22Rv1 (cell line): ENCODE results near the gene PLPP7.
"Not testable (repeated sequence)": the region's sequence is repeated elsewhere in the genome, so short reads cannot be mapped to it uniquely, and the experiment has no call there.

Experiments used
- H3K27ac ChIP-seq: fragments of 450-650 bp; 2 replicates; pipeline ENCODE4 v1.5.1; 2017
- ZFX ChIP-seq: fragments of 450-650 bp; IDR thresholded peaks from 2 replicates; pipeline ENCODE4 v1.6.1; 2017; ENCODE audit warnings: antibody characterized with exemption, borderline replicate concordance
- TF ChIP-seq, protein P1 (sequence below): fragments of 450-650 bp; IDR thresholded peaks from 2 replicates; pipeline ENCODE4 v1.5.1; 2017; ENCODE audit warnings: mild to moderate bottlenecking

Gene PLPP7

DNA sequence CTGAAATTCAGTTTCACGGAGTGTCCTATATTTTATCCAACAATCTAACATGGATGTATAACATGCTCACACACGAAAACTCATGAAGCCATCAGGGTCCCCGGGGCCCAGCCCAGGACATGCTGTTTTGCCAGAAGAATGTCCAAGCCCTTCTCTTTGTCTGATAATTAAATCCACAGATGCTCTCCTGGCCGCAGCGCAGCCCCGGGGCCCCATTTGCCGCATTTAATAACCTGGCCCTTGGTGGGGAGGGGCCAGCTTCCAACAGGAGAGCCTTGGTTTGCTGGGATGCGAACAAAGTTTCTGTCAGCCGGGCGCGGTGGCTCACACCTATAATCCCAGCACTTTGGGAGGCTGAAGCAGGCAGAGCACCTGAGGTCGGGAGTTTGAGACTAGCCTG, 30.0 kb downstream of the PLPP7 start:
- H3K27ac ChIP-seq = no peak overlapping the region
- no peak for TF ChIP-seq ZFX
- TF ChIP-seq, protein P1, sequence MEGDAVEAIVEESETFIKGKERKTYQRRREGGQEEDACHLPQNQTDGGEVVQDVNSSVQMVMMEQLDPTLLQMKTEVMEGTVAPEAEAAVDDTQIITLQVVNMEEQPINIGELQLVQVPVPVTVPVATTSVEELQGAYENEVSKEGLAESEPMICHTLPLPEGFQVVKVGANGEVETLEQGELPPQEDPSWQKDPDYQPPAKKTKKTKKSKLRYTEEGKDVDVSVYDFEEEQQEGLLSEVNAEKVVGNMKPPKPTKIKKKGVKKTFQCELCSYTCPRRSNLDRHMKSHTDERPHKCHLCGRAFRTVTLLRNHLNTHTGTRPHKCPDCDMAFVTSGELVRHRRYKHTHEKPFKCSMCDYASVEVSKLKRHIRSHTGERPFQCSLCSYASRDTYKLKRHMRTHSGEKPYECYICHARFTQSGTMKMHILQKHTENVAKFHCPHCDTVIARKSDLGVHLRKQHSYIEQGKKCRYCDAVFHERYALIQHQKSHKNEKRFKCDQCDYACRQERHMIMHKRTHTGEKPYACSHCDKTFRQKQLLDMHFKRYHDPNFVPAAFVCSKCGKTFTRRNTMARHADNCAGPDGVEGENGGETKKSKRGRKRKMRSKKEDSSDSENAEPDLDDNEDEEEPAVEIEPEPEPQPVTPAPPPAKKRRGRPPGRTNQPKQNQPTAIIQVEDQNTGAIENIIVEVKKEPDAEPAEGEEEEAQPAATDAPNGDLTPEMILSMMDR = no peak

DNA sequence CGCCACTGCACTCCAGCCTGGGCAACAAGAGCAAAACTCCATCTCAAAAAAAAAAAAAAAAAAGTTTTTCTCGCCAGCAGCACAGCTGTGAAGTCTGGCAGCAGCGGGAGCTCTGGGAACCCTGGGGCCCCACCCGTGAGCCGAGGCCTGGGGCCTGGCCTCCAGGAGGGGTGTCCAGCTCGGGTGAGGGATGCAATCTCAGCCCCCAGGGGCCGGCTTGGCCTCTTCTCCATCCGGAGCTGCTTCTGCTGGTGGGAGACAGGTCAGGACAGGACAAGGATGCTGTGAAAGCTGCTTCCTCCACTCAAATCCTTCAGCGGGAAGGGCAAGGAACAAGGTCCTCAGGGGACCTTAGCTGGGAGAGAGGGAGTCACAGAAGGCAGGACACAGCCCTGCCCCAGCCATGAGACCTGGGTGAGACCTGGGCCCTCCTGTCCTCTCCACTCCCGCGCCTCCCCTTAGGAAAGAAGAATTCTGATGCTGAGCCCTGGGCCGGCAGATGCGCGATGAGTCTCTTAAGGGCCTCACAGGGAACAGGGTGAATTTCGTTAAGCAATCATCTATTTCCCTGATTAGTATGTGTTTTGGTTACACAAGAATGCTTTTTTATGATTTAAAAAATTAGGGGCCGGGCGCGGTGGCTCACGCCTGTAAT, 30.6 kb downstream of the PLPP7 start:
- no peak overlapping the region for H3K27ac ChIP-seq
- TF ChIP-seq, protein P1 = no peak
- no peak for TF ChIP-seq ZFX

GRCh38 chr9:131323629-131324028, 34.1 kb downstream of the PLPP7 start:
- TF ChIP-seq, protein P1 = no peak
- no peak for TF ChIP-seq ZFX
- H3K27ac ChIP-seq = no peak overlapping the region

GRCh38 chr9:131324736-131325679, 35.5 kb downstream of the PLPP7 start:
- TF ChIP-seq ZFX = no peak
- TF ChIP-seq, protein P1 = no peak
- no peak overlapping the region for H3K27ac ChIP-seq

DNA sequence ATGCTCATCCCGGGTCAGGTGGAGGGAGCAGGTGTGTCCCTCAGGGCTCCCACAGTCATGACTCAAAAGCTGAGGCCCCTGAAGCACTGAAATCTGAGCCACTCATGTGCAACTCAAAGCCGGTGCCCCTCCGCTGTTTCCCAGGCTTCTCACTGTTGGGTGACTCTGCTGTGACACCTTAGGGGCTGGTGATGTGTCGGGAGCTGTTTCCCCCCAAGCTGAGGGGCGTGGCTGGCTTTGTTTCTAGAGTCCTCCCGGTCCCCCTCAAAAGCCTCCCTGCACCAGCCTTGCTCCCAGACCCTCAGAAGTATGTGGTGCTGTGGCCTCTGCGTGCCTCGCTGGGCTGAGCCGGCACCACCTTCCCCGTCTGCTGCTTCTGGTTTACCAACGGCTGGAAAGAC, 39.7 kb downstream of the PLPP7 start:
- TF ChIP-seq, protein P1 = no peak
- no peak for TF ChIP-seq ZFX

GRCh38 chr9:131330814-131331600, 41.5 kb downstream of the PLPP7 start:
- no peak for TF ChIP-seq ZFX
- TF ChIP-seq, protein P1 = no peak
- H3K27ac ChIP-seq = no peak overlapping the region

More for the DNA sequence above, 39.7 kb downstream of the PLPP7 start:
- H3K27ac ChIP-seq = no peak overlapping the region

- H3K27ac ChIP-seq = not testable (repeated sequence)
Measured at GRCh38 chr9:131331996-131332395, 42.5 kb downstream of the PLPP7 start.
